Fibroblast of skin of abdomen (primary cell): Measurements from ENCODE around the gene OSBPL10.
"Not testable (repeated sequence)": the region's sequence is repeated elsewhere in the genome, so short reads cannot be mapped to it uniquely, and the experiment has no call there.

Experiments used
- DNase-seq: peaks from one replicate; pipeline ENCODE4 v3.0.0-alpha.2; 2013

Gene OSBPL10

GRCh38 chr3:31804251-31805051 lies 176.6 kb downstream of the OSBPL10 start:
- DNase-seq = no peak

- no peak for DNase-seq
Measured at GRCh38 chr3:31802981-31803740, 177.9 kb downstream of the OSBPL10 start.

GRCh38 chr3:31800436-31800835 lies 180.6 kb downstream of the OSBPL10 start:
- no peak for DNase-seq

GRCh38 chr3:31798840-31799239 lies 182.2 kb downstream of the OSBPL10 start:
- DNase-seq = no peak

- no peak for DNase-seq
Measured at GRCh38 chr3:31793821-31794220, 187.2 kb downstream of the OSBPL10 start.

GRCh38 chr3:31791090-31791430 lies 190.0 kb downstream of the OSBPL10 start:
- DNase-seq = no peak

- DNase-seq = no peak
Measured at GRCh38 chr3:31790193-31791089, 190.6 kb downstream of the OSBPL10 start.

- no peak for DNase-seq
Measured at GRCh38 chr3:31789429-31789828, 191.6 kb downstream of the OSBPL10 start.

- DNase-seq = no peak
Measured at GRCh38 chr3:31785734-31786133, 195.3 kb downstream of the OSBPL10 start.

GRCh38 chr3:31785286-31785685 lies 195.8 kb downstream of the OSBPL10 start:
- DNase-seq = no peak

GRCh38 chr3:31783851-31784250 lies 197.2 kb downstream of the OSBPL10 start:
- DNase-seq = not testable (repeated sequence)

- not testable (repeated sequence) for DNase-seq
Measured at GRCh38 chr3:31782306-31782705, 198.8 kb downstream of the OSBPL10 start.

- DNase-seq = no peak
Measured at GRCh38 chr3:31779514-31779913, 201.5 kb downstream of the OSBPL10 start.

- no peak for DNase-seq
Measured at GRCh38 chr3:31777887-31778286, 203.2 kb downstream of the OSBPL10 start.

GRCh38 chr3:31777092-31777491 lies 204.0 kb downstream of the OSBPL10 start:
- DNase-seq = no peak

- DNase-seq = peak; percentile 16
Measured at GRCh38 chr3:31776016-31776415, 205.0 kb downstream of the OSBPL10 start.

- DNase-seq = no peak
Measured at GRCh38 chr3:31775383-31775782, 205.7 kb downstream of the OSBPL10 start.

GRCh38 chr3:31772758-31773473 lies 208.1 kb downstream of the OSBPL10 start:
- no peak for DNase-seq

GRCh38 chr3:31772272-31772671 lies 208.8 kb downstream of the OSBPL10 start:
- DNase-seq = no peak

- DNase-seq = no peak
Measured at GRCh38 chr3:31770822-31771326, 210.2 kb downstream of the OSBPL10 start.

GRCh38 chr3:31768479-31769125 lies 212.5 kb downstream of the OSBPL10 start:
- DNase-seq = peak; percentile 61

GRCh38 chr3:31767920-31768319 lies 213.1 kb downstream of the OSBPL10 start:
- DNase-seq = no peak
